GM19463 (cell line): ENCODE measurements around the gene MAP9.
"Not testable (repeated sequence)": the region's sequence is repeated elsewhere in the genome, so short reads cannot be mapped to it uniquely, and the experiment has no call there.

Source experiments
- ATAC-seq: cut with Tn5 transposase; IDR thresholded peaks from one replicate; pipeline ENCODE4 v1.9.1; 2021; ENCODE audit warnings: mild to moderate bottlenecking, moderate library complexity; ENCODE audit not compliant: unreplicated experiment

The MAP9 gene

GRCh38 chr4:155353923-155354540, 22.7 kb downstream of the MAP9 start:
- ATAC-seq: peak; percentile 99

- ATAC-seq: no peak
These were observed 34.6 kb downstream of the MAP9 start for GRCh38 chr4:155342142-155342541.

- no peak for ATAC-seq
These were observed 36.8 kb downstream of the MAP9 start for GRCh38 chr4:155339999-155340398.

DNA sequence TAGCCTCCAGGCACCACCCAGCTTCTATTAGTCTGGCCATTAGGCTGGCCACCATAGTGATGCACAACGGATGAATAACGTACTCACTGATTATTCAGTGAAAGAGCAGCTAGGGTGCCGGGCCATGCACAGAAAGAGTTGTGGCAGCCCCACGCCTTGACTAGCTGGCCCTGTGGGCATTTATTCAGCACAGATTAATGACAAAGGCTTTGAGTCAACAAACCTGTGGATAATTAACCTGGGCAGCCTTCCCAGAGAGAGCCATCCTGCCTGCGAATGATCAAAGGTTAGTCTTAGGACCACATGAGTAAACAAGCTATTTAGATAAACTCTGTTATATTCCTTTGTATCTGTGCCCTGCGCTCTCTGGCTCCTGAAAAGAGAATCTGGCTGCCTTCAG, 37.2 kb downstream of the MAP9 start:
- ATAC-seq: no peak

DNA sequence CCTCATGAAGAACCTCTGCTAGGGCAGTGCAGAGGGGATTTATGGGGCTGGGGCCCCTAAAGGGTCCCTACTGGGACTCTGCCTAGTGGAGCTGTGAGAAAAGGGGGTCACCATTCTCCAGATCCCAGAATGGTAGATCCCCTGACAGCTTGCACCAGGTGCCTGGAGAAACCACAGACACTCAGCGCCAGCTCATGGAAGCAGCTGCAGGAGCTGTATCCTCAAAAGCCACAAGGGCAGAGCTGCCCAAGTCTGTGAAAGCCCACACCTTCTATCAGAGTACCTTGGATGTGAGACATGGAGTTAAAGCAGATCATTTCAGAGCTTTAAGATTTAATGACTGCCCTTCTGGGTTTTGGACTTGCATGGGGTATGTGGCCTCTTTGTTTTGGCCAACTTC, 38.6 kb downstream of the MAP9 start:
- no peak for ATAC-seq

- ATAC-seq: no peak
These were observed 40.5 kb downstream of the MAP9 start for GRCh38 chr4:155336242-155336641.

- ATAC-seq: no peak
These were observed 45.3 kb downstream of the MAP9 start for GRCh38 chr4:155331478-155331877.

GRCh38 chr4:155322782-155323181, 54.0 kb downstream of the MAP9 start:
- ATAC-seq: no peak

- no peak for ATAC-seq
These were observed 55.8 kb downstream of the MAP9 start for GRCh38 chr4:155321006-155321405.

GRCh38 chr4:155319516-155319915, 57.2 kb downstream of the MAP9 start:
- no peak for ATAC-seq

DNA sequence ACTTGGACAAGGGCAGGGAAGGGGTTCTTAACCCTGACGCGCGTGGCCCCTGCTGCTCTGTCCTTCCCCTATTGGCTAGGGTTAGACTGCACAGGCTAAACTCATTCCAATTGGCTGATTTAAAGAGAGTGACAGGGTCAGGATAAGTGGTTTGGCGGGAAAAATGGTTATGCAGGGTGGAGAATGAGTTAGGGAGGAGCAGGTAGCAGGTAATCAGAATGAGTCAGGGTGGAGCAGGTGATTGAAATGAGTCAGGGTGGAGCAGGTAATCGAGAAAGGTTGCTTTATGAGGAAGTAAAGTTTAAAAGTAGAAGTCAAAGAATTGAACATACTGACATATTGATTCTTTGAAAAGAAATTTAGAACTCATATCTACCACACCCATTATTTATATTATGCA, 64.7 kb downstream of the MAP9 start:
- not testable (repeated sequence) for ATAC-seq

DNA sequence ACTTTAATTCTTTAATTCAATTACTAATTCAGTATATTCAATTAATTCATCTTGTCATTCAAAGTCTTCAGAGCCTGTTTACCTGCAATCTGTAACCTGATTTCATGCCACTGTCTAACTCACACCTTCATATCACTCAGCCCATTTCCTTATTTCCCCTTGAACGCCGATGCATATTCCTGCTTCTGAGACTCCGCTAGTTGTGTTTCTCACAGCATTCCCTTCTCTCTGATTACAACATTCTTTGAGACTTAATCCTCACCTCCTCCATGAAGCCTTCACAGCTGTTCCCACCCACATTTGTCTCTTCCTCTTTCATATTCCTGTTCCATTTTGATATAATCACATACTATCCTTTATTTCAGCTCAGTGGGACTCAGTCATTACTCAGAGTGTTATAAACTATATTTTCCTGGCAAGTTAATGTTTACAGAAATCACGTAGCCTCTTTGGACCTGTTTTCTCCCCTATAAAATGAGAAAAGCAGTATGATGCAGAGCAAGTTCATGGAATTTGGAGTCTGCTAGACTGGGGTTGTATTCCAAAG, 69.0 kb downstream of the MAP9 start:
- no peak for ATAC-seq

- ATAC-seq: no peak
These were observed 71.1 kb downstream of the MAP9 start for GRCh38 chr4:155305619-155306018.

GRCh38 chr4:155304375-155304774, 72.4 kb downstream of the MAP9 start:
- ATAC-seq: no peak

DNA sequence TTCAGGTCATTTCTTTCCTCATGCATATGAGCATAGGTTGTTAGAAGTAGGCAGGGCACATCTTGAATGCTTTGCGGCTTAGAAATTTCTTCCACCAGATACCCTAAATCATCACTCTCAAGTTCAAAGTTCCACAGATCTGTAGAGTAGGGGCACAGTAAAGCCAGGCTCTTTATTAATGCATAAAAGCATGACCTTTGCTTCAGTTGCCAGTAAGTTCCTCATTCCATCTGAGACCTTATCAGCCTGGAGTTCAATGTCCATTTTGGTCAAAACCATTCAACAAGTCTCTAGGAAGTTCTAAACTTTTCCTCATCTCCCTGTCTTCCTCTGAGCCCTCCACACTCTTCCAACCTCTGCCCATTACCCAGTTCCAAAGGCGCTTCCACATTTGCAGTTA, 77.7 kb downstream of the MAP9 start:
- no peak for ATAC-seq
